GM19035 (cell line): Measurements from ENCODE around the gene OR10A3.
A peak's percentile ranks its signal among the peaks of the same experiment; 100 is the strongest.

Experiments
- ATAC-seq: cut with Tn5 transposase; IDR thresholded peaks from one replicate; pipeline ENCODE4 v1.9.1; 2021; ENCODE audit not compliant: unreplicated experiment

The OR10A3 gene

GRCh38 chr11:7893796-7894195 is 47.7 kb downstream of the OR10A3 start:
- ATAC-seq = no peak

DNA sequence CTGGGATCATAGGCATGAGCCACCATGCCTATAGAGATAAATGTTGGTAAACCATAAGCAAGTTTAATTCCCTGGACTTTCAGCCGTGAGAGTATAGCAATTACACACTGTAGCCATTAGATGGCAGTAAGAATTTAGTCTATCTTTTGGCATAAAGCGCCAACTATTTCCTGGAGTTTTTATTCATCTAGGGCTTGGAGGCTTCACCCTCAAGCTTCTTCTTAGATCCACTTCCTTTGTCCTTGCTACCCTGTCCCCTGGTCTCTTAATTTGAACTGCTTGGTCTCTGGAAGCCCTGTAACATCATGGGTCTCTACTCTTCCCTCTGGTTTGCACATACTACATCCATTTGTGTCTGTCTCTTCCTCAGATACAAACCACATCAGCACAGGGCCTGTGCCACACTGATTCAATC is 48.7 kb downstream of the OR10A3 start:
- peak; percentile 76 for ATAC-seq

DNA sequence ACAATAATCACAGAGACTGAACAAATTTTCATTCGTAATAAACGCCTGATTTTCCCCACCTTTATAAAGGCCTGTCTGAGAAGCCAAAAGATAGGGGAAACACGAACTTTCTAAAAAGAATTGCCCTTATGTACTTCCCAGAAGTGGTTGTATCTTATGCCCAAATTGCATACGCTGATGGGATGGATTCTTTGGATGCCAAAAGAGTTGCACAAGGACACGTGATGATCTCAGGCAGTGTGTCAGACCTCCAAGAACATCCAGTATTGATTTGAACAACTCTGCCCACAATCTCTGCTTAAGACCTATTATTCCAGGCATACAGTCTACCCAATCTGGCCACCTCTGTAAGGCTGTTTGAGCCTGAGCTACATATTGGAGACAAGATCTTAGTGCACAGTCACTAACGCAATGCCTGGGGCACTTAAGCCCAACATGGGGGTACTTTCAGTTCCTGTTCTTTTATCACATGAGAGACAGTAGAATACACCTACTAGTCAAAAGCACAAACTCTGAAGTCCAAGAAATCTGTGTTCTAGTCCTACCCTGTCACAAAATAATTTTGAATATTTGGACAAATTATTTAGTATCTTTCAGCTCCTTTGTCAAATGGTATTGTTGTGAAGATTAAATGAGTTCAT is 49.3 kb downstream of the OR10A3 start:
- peak; percentile 36 for ATAC-seq

DNA sequence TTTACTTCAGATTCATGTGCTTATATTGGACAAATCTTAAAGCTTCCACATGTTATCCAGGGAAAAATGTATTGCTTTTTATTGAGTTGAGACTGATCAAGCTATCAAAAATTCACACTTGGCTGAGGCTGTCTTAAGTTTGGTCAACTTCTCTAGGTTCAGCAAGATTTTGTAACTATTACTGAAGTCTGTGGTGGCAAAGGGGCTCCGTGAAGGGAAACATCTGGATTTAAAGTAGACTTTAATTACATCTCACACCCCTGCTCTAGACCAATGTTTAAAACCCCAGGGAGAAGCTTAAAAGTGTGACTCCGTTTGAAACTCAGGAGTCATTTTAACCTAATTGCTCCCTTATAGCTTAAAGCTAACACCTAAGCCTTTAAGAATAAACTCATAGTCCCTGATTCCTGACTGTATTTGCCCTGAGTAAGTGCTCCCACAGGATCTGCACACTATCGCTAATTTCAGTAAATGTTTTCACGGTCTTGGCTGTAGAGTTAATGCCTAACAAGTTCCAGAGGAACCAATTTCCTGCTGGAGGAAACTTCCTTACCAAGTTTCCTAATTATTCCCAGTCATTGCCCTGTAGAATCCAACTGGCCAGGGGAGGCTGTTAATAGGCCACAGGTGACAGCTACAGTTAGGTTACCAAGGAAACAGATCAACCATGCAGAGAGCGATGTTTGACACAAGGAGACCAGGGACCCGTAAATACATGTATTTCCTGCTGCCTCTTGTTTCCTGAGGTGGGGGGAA is 50.9 kb downstream of the OR10A3 start:
- no peak for ATAC-seq

GRCh38 chr11:7889985-7890384 is 51.5 kb downstream of the OR10A3 start:
- ATAC-seq = peak; percentile 39
